Memory B cell (primary cell): ENCODE data around the gene C2CD2.

Experiments
- ATAC-seq: fragments of 150-1000 bp; cut with Tn5 transposase; 2 replicates; pipeline ENCODE4 v1.10.0; 2021; ENCODE audit warnings: low read depth, mild to moderate bottlenecking, moderate library complexity
- DNase-seq, 2 donors: peaks; one replicate each; pipeline ENCODE4 v3.0.0; 2022; ENCODE audit warnings: low spot score in 2 of 2
- H3K27ac Mint-ChIP-seq: one replicate; pipeline ENCODE4 v1.8.0; 2022; ENCODE audit warnings: mild to moderate bottlenecking, moderate library complexity, mixed read lengths
- H3K27me3 Mint-ChIP-seq: one replicate; pipeline ENCODE4 v1.8.0; 2022; ENCODE audit warnings: mixed read lengths
- H3K36me3 Mint-ChIP-seq: one replicate; pipeline ENCODE4 v1.8.0; 2022; ENCODE audit warnings: mild to moderate bottlenecking, mixed read lengths
- H3K4me1 Mint-ChIP-seq: one replicate; pipeline ENCODE4 v1.8.0; 2022; ENCODE audit warnings: mixed read lengths
- H3K4me3 Mint-ChIP-seq: one replicate; pipeline ENCODE4 v1.8.0; 2022; ENCODE audit warnings: mild to moderate bottlenecking, moderate library complexity, mixed read lengths
- H3K9me3 Mint-ChIP-seq: one replicate; pipeline ENCODE4 v1.8.0; 2022; ENCODE audit warnings: mixed read lengths

C2CD2 gene

DNA sequence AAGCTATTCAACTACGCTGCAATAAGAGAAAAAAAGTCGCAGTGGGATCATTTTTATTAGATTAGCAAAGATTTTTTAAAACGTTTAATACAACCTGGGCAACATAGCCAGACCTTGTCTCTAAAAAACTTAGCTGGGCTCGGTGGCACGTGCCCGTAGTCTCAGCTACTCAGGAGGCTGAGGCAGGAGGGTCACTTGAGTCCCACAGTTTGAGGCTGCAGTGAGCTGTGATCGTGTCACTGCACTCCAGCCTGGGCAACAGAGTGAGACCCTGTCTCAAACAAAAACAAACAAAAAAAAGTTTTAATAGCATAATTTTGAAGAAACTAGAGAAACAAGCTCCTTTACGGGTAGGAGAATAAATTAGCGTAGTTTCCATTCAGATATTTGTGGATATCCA is 73.7 kb downstream of the C2CD2 start:
- Mint-ChIP-seq H3K4me1 (peaks cover 26% of the 10 kb centered on the region), H3K36me3 (peaks cover 2% of the 10 kb centered on the region), H3K4me3 (no peak overlapping the region), H3K27ac (no peak overlapping the region), H3K9me3 (no peaks in the 10 kb centered on the region), H3K27me3 (no peaks in the 10 kb centered on the region)
- ATAC-seq: no peak
- DNase-seq: no peak

DNA sequence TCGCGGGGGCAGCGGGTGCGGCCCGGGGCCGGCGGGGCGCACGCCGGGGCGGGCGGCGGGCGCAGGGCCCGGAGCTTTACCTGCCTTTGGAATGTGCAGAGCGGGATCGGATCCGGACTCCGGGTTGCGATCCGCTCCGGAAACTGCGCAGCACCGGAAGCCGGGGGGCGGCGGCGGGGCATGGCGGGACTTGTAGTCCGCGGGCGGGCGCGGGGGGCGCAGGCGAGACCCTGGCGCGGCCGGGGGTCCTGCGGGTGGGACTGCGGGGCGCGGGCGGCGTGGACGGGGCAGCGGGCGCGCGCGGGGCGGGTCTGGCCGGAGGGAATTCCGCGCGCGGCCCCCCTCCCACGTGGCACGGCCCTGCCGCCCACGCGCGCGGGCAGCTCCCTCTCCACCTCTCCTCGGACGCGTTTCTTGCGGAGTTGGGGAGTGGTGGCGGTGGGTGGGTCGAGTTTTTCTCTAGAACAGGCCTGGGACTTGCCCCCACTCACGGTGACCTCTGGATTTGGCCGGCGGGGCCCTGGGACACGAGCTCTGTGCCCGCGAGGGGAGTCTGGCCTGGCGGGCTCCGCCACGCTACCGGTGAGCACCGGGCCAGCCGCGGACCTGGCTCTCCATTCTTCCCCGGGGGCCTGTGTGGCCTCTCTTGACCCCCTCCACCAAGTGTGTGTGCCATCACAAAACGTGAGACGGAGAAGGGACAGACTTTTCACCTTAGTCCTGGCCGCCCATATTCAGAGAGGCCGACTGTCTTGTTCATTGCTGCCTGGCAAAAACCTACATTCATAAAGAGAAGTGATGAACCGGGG is 74.4 kb downstream of the C2CD2 start, which contains the start of gene PRDM15:
TSS of gene PRDM15 (minus strand) at position 155 of the 809 bp plus-strand sequence. CDS start 18,981 bp downstream, outside the sequence.
- DNase-seq: peak; percentile 50 to 77
- Mint-ChIP-seq H3K27ac (peak within 1 kb of the TSS; percentile 93), H3K9me3 (no peaks in the 10 kb centered on the region), H3K4me1 (peaks cover 28% of the 10 kb centered on the region), H3K27me3 (no peaks in the 10 kb centered on the region), H3K4me3 (peak within 1 kb of the TSS; percentile 91), H3K36me3 (peaks cover 2% of the 10 kb centered on the region)
- ATAC-seq: peak; percentile 72

- peak; percentile 54 to 61 for DNase-seq
- no peaks in the 10 kb centered on the region for H3K27me3 Mint-ChIP-seq
- peak; percentile 77 for ATAC-seq
- H3K27ac Mint-ChIP-seq: no peak overlapping the region
- no peaks in the 10 kb centered on the region for H3K9me3 Mint-ChIP-seq
- H3K36me3 Mint-ChIP-seq: peaks cover 2% of the 10 kb centered on the region
- H3K4me3 Mint-ChIP-seq: peak overlapping the region; percentile 77
- H3K4me1 Mint-ChIP-seq: peaks cover 28% of the 10 kb centered on the region
Observed at GRCh38 chr21:41878831-41879189, 75.0 kb downstream of the C2CD2 start.

DNA sequence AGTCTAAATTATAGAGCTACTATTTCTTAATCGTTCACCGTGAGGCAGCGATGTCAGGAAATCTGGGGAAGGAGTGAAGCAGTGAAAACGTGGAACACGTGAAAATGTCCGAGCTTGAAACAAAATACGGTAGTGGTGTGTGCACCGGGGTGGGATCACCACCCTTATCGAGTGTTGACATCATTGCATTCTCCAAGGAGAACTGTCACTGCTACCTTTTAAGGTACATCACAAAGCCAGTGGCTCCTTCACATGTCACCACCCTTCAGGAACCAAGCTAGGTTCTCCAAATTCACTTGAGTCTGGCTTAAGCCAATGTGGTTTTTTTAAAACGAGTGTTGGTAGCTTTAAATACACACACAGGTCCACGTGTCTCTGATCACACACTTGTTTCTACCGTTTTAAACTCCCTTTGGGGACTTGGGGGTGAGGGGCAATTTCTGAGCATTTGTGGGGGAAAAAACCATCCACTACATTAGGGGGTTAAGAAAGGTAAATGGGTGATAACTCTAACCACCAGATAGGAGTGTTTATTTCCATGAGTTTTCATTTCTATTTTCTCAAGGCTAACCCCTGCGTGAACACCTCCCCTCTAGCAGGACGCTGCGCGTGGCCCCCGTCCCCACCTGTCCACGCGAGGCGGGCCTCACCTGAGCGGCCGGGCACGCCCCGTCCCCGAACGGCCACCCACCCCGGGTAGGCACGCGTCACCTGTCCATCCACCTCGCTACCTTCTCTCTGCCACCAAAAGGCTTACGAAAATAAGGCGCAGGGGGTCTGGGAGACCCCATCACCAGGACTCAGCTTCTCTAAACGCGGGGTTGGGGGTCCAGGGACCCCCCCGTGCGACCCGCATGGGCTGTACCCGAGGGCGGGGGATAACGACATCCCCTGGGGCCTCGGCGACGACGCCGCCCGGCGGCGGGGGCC is 75.7 kb downstream of the C2CD2 start:
- H3K4me1 Mint-ChIP-seq: peaks cover 30% of the 10 kb centered on the region
- peak overlapping the region; percentile 68 for H3K27ac Mint-ChIP-seq
- peak overlapping the region; percentile 89 for H3K4me3 Mint-ChIP-seq
- peaks cover 4% of the 10 kb centered on the region for H3K36me3 Mint-ChIP-seq
- DNase-seq: peak; percentile 10 to 42
- peak; percentile 53 for ATAC-seq
- no peaks in the 10 kb centered on the region for H3K27me3 Mint-ChIP-seq
- H3K9me3 Mint-ChIP-seq: no peaks in the 10 kb centered on the region

- no peaks in the 10 kb centered on the region for H3K9me3 Mint-ChIP-seq
- no peak overlapping the region for H3K27ac Mint-ChIP-seq
- ATAC-seq: no peak
- H3K4me1 Mint-ChIP-seq: peaks cover 30% of the 10 kb centered on the region
- no peaks in the 10 kb centered on the region for H3K27me3 Mint-ChIP-seq
- DNase-seq: no peak
- peaks cover 4% of the 10 kb centered on the region for H3K36me3 Mint-ChIP-seq
- H3K4me3 Mint-ChIP-seq: peak overlapping the region; percentile 37
Observed at GRCh38 chr21:41876928-41877652, 76.7 kb downstream of the C2CD2 start.

GRCh38 chr21:41876396-41876795 is 77.4 kb downstream of the C2CD2 start:
- Mint-ChIP-seq H3K9me3 (no peaks in the 10 kb centered on the region), H3K36me3 (peaks cover 4% of the 10 kb centered on the region), H3K27me3 (no peaks in the 10 kb centered on the region), H3K4me3 (no peak overlapping the region), H3K27ac (no peak overlapping the region), H3K4me1 (peaks cover 30% of the 10 kb centered on the region)
- ATAC-seq: no peak
- DNase-seq: no peak

DNA sequence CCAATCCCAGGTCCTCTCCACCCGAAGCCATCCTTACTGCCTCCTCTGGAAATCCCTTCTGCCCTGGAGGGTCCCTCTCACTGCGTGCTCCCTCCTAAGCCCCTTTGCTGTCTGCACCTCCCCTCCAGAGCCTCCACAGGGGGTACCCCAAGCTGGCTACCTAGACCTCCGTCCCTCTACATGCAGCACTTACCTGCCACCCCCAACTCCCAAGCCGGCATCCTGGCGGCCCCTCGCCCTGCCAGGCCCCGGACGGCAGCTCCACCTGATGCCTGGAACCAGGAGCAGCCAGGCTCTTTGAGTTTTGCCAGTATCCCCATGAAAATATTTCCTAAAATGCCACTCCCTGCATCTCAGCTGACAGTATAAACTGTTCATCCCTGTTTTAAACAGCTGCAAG is 78.7 kb downstream of the C2CD2 start:
- H3K27me3 Mint-ChIP-seq: no peaks in the 10 kb centered on the region
- no peak overlapping the region for H3K4me3 Mint-ChIP-seq
- H3K9me3 Mint-ChIP-seq: no peaks in the 10 kb centered on the region
- no peak for ATAC-seq
- DNase-seq: no peak
- no peak overlapping the region for H3K27ac Mint-ChIP-seq
- peaks cover 35% of the 10 kb centered on the region for H3K4me1 Mint-ChIP-seq
- H3K36me3 Mint-ChIP-seq: peaks cover 4% of the 10 kb centered on the region

- Mint-ChIP-seq H3K4me1 (peaks cover 36% of the 10 kb centered on the region), H3K9me3 (no peaks in the 10 kb centered on the region), H3K4me3 (no peak overlapping the region), H3K27ac (no peak overlapping the region), H3K27me3 (no peaks in the 10 kb centered on the region), H3K36me3 (peaks cover 4% of the 10 kb centered on the region)
- DNase-seq (no peak), ATAC-seq (no peak)
Observed at GRCh38 chr21:41874611-41875010, 79.2 kb downstream of the C2CD2 start.

- Mint-ChIP-seq H3K36me3 (peaks cover 4% of the 10 kb centered on the region), H3K27ac (no peak overlapping the region), H3K4me3 (no peak overlapping the region), H3K9me3 (no peaks in the 10 kb centered on the region), H3K27me3 (no peaks in the 10 kb centered on the region), H3K4me1 (peaks cover 43% of the 10 kb centered on the region)
- ATAC-seq (no peak), DNase-seq (no peak)
Observed at GRCh38 chr21:41873426-41873825, 80.4 kb downstream of the C2CD2 start.

- Mint-ChIP-seq H3K4me3 (no peak overlapping the region), H3K9me3 (no peaks in the 10 kb centered on the region), H3K4me1 (peaks cover 40% of the 10 kb centered on the region), H3K27me3 (no peaks in the 10 kb centered on the region), H3K36me3 (peaks cover 4% of the 10 kb centered on the region), H3K27ac (no peak overlapping the region)
- no peak for DNase-seq
- ATAC-seq: no peak
Observed at GRCh38 chr21:41873005-41873404, 80.8 kb downstream of the C2CD2 start.

DNA sequence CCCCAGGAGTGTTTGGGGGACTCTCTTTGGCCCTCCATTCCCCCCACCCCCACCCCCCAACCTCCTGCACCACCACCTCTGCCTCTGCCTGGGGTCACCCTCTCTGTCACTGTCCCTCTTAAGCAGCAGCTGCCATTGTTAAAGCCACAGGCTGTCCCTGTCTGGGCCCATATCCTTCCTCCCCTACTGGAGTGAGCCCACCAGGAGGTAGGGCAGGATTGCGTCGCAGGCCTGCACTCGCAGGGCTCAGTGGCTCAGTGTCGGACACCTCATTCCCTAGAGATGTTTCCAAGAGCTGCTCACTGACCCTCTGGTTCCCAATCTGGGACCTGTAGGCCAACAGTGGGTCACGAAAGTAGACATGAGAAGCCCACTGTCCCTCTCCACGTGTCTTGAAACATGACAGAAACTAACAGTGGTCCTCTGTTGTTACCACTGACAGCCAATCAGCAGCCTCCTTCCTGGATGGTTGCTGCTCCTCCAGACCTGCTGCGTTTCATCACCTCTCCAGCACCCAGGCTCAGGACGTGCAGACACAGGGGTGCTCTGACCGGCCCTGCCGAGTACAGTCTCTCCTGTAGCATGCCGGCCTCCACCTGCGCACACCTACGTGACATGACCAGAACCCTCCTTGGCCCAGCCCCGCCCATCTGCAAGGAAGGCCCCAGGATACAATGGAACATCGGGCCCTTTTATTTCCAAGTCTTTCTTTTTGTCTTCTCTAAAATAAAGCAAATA is 82.4 kb downstream of the C2CD2 start:
- no peak overlapping the region for H3K4me3 Mint-ChIP-seq
- no peaks in the 10 kb centered on the region for H3K9me3 Mint-ChIP-seq
- ATAC-seq (no peak), DNase-seq (no peak)
- no peaks in the 10 kb centered on the region for H3K27me3 Mint-ChIP-seq
- peaks cover 2% of the 10 kb centered on the region for H3K36me3 Mint-ChIP-seq
- H3K27ac Mint-ChIP-seq: peak overlapping the region; percentile 43
- peaks cover 30% of the 10 kb centered on the region for H3K4me1 Mint-ChIP-seq

- peaks cover 2% of the 10 kb centered on the region for H3K36me3 Mint-ChIP-seq
- H3K4me3 Mint-ChIP-seq: peak overlapping the region; percentile 13
- H3K9me3 Mint-ChIP-seq: no peaks in the 10 kb centered on the region
- no peak for DNase-seq
- peaks cover 5% of the 10 kb centered on the region for H3K27me3 Mint-ChIP-seq
- H3K27ac Mint-ChIP-seq: no peak overlapping the region
- H3K4me1 Mint-ChIP-seq: peaks cover 32% of the 10 kb centered on the region
- no peak for ATAC-seq
Observed at GRCh38 chr21:41869771-41870170, 84.0 kb downstream of the C2CD2 start.

- ATAC-seq (peak; percentile 84), DNase-seq (peak in 1 of 2 donors; percentile 32)
- Mint-ChIP-seq H3K9me3 (no peaks in the 10 kb centered on the region), H3K4me3 (peak overlapping the region; percentile 55), H3K27me3 (peaks cover 5% of the 10 kb centered on the region), H3K4me1 (peaks cover 38% of the 10 kb centered on the region), H3K27ac (no peak overlapping the region), H3K36me3 (no peaks in the 10 kb centered on the region)
Observed at GRCh38 chr21:41868062-41868710, 85.6 kb downstream of the C2CD2 start.
